ENCODE results near the gene SH2D3A.
"Not testable (repeated sequence)": the region's sequence is repeated elsewhere in the genome, so short reads cannot be mapped to it uniquely, and the experiment has no call there.

The SH2D3A gene

GRCh38 chr19:6767357-6768235 is at the start of gene SH2D3A:
Gene SH2D3A (minus strand): TSS chr19:6767435. CDS start chr19:6763748, 3,687 bp downstream.
- no peak for DNase-seq (ENCODE audit: low read depth)

- DNase-seq (ENCODE audit: low read depth): no peak
Measured at GRCh38 chr19:6813659-6814058, 46.4 kb upstream of the SH2D3A start.

GRCh38 chr19:6812612-6813011 is 45.4 kb upstream of the SH2D3A start:
- DNase-seq (ENCODE audit: low read depth): no peak

GRCh38 chr19:6811906-6812305 is 44.7 kb upstream of the SH2D3A start:
- peak; percentile 33 for DNase-seq (ENCODE audit: low read depth)

GRCh38 chr19:6811378-6811777 is 44.1 kb upstream of the SH2D3A start:
- DNase-seq (ENCODE audit: low read depth): no peak

GRCh38 chr19:6809262-6809661 is 42.0 kb upstream of the SH2D3A start:
- no peak for DNase-seq (ENCODE audit: low read depth)

GRCh38 chr19:6808494-6808893 is 41.3 kb upstream of the SH2D3A start:
- no peak for DNase-seq (ENCODE audit: low read depth)

- no peak for DNase-seq (ENCODE audit: low read depth)
Measured at GRCh38 chr19:6807291-6807690, 40.1 kb upstream of the SH2D3A start.

- no peak for DNase-seq (ENCODE audit: low read depth)
Measured at GRCh38 chr19:6806488-6806887, 39.3 kb upstream of the SH2D3A start.

GRCh38 chr19:6803036-6803404 is 35.8 kb upstream of the SH2D3A start:
- no peak for DNase-seq (ENCODE audit: low read depth)

GRCh38 chr19:6802336-6803035 is 35.3 kb upstream of the SH2D3A start:
- DNase-seq (ENCODE audit: low read depth): no peak

- no peak for DNase-seq (ENCODE audit: low read depth)
Measured at GRCh38 chr19:6801485-6802086, 34.4 kb upstream of the SH2D3A start.

- peak; percentile 57 for DNase-seq (ENCODE audit: low read depth)
Measured at GRCh38 chr19:6800991-6801484, 33.8 kb upstream of the SH2D3A start.

- not testable (repeated sequence) for DNase-seq (ENCODE audit: low read depth)
Measured at GRCh38 chr19:6800160-6800790, 33.0 kb upstream of the SH2D3A start.

- DNase-seq (ENCODE audit: low read depth): no peak
Measured at GRCh38 chr19:6797646-6798045, 30.4 kb upstream of the SH2D3A start.

GRCh38 chr19:6796278-6796677 is 29.0 kb upstream of the SH2D3A start:
- DNase-seq (ENCODE audit: low read depth): no peak

- no peak for DNase-seq (ENCODE audit: low read depth)
Measured at GRCh38 chr19:6794686-6795431, 27.6 kb upstream of the SH2D3A start.

- DNase-seq (ENCODE audit: low read depth): no peak
Measured at GRCh38 chr19:6793973-6794372, 26.7 kb upstream of the SH2D3A start.

GRCh38 chr19:6793411-6793810 is 26.2 kb upstream of the SH2D3A start:
- no peak for DNase-seq (ENCODE audit: low read depth)

GRCh38 chr19:6791237-6791636 is 24.0 kb upstream of the SH2D3A start:
- DNase-seq (ENCODE audit: low read depth): no peak

Measured in HS-5 (cell line).